Loucy (cell line): ENCODE results near the gene USF2.
"Not testable (repeated sequence)": the region's sequence is repeated elsewhere in the genome, so short reads cannot be mapped to it uniquely, and the experiment has no call there.

Experiments used
- H2AFZ ChIP-seq: fragments of 200-600 bp; sonication (generic); 2 replicates; pipeline ENCODE4 v1.6.0; 2016; ENCODE audit warnings: antibody characterized with exemption, mild to moderate bottlenecking, low read length, moderate library complexity
- H3F3A ChIP-seq: fragments of 200-600 bp; 2 replicates; pipeline ENCODE4 v1.6.0; 2016; ENCODE audit warnings: antibody characterized with exemption, low read depth, mild to moderate bottlenecking
- H3K27me3 ChIP-seq: fragments of 200-600 bp; sonication (generic); 2 replicates; pipeline ENCODE4 v1.6.1; 2014; ENCODE audit warnings: low read length, mild to moderate bottlenecking; ENCODE audit not compliant: insufficient read depth, poor library complexity, severe bottlenecking
- H3K36me3 ChIP-seq: fragments of 200-600 bp; sonication (generic); 2 replicates; pipeline ENCODE4 v1.6.1; 2016; ENCODE audit warnings: low read length; ENCODE audit not compliant: insufficient read depth
- H3K4me1 ChIP-seq: fragments of 200-600 bp; sonication (generic); 2 replicates; pipeline ENCODE4 v1.5.1; 2014; ENCODE audit warnings: low read length, mild to moderate bottlenecking; ENCODE audit not compliant: insufficient read depth, poor library complexity, severe bottlenecking
- H3K4me2 ChIP-seq: fragments of 200-600 bp; sonication (generic); 2 replicates; pipeline ENCODE4 v1.6.0; 2014; ENCODE audit warnings: antibody characterized with exemption, low read length, low read depth, mild to moderate bottlenecking; ENCODE audit not compliant: poor library complexity, severe bottlenecking
- H3K4me3 ChIP-seq: fragments of 200-600 bp; sonication (generic); 2 replicates; pipeline ENCODE4 v1.5.1; 2014; ENCODE audit warnings: low read length, mild to moderate bottlenecking, mixed read lengths; ENCODE audit not compliant: poor library complexity, severe bottlenecking
- H3K79me2 ChIP-seq: fragments of 200-600 bp; sonication (generic); 2 replicates; pipeline ENCODE4 v1.6.1; 2014; ENCODE audit warnings: low read length; ENCODE audit not compliant: insufficient read depth
- H3K9ac ChIP-seq: fragments of 200-600 bp; sonication (generic); 2 replicates; pipeline ENCODE4 v1.6.0; 2014; ENCODE audit warnings: mild to moderate bottlenecking, low read depth, low read length, moderate library complexity; ENCODE audit not compliant: poor library complexity, severe bottlenecking
- H3K9me2 ChIP-seq: fragments of 200-600 bp; sonication (generic); replicated peaks from 2 replicates; pipeline ENCODE4 v1.6.1; 2016; ENCODE audit warnings: low read depth, low read length, mixed read lengths
- H3K9me3 ChIP-seq: fragments of 200-600 bp; sonication (generic); 2 replicates; pipeline ENCODE4 v1.6.1; 2014; ENCODE audit warnings: mild to moderate bottlenecking, antibody characterized with exemption, low read length, low read depth; ENCODE audit not compliant: insufficient read depth
- H4K20me1 ChIP-seq: fragments of 200-600 bp; sonication (generic); 2 replicates; pipeline ENCODE4 v1.6.0; 2014; ENCODE audit warnings: antibody characterized with exemption, low read length, mild to moderate bottlenecking; ENCODE audit not compliant: insufficient read depth, poor library complexity, severe bottlenecking
- EZH2phosphoT487 ChIP-seq: fragments of 200-600 bp; IDR thresholded peaks from 2 replicates; pipeline ENCODE4 v1.6.1; 2018; ENCODE audit warnings: antibody characterized with exemption, mild to moderate bottlenecking, moderate library complexity, borderline replicate concordance
- TF ChIP-seq, protein P1 (sequence below): fragments of 200-600 bp; sonication (generic); conservative IDR thresholded peaks from 2 replicates; pipeline ENCODE4 v1.5.1; 2014; ENCODE audit warnings: mild to moderate bottlenecking, antibody characterized with exemption, low read length

The USF2 gene

DNA sequence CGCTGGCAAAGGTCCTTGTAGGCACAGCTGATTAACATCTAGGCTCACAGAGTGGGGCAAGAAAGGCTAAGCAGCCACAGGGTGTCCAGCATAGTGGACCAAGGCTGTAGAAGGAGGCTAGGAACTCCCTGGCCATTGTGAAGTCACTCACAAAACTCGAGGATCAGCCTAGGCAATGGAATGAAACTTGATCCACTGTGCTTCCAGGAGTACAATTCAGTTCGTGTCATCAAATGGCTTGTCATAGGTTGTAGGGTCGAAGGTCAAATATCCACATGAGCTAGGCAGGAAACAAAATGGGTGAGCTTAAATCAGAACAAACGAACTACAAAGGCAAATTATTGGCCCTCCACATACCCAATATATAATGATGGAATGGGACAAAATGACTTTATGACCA lies 35.9 kb upstream of the USF2 start:
- Histone ChIP-seq H3K9ac (no peak overlapping the region), H3K79me2 (no peaks in the 10 kb centered on the region), H3K27me3 (no peaks in the 10 kb centered on the region), H3F3A (no peaks in the 10 kb centered on the region), H3K36me3 (no peaks in the 10 kb centered on the region), H2AFZ (no peak overlapping the region), H3K4me3 (no peak overlapping the region), H3K9me3 (no peaks in the 10 kb centered on the region), H4K20me1 (no peaks in the 10 kb centered on the region), H3K9me2 (no peaks in the 10 kb centered on the region), H3K4me1 (no peaks in the 10 kb centered on the region), H3K4me2 (no peak overlapping the region)
- no peak for TF ChIP-seq EZH2phosphoT487
- TF ChIP-seq, protein P1, sequence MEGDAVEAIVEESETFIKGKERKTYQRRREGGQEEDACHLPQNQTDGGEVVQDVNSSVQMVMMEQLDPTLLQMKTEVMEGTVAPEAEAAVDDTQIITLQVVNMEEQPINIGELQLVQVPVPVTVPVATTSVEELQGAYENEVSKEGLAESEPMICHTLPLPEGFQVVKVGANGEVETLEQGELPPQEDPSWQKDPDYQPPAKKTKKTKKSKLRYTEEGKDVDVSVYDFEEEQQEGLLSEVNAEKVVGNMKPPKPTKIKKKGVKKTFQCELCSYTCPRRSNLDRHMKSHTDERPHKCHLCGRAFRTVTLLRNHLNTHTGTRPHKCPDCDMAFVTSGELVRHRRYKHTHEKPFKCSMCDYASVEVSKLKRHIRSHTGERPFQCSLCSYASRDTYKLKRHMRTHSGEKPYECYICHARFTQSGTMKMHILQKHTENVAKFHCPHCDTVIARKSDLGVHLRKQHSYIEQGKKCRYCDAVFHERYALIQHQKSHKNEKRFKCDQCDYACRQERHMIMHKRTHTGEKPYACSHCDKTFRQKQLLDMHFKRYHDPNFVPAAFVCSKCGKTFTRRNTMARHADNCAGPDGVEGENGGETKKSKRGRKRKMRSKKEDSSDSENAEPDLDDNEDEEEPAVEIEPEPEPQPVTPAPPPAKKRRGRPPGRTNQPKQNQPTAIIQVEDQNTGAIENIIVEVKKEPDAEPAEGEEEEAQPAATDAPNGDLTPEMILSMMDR = no peak

DNA sequence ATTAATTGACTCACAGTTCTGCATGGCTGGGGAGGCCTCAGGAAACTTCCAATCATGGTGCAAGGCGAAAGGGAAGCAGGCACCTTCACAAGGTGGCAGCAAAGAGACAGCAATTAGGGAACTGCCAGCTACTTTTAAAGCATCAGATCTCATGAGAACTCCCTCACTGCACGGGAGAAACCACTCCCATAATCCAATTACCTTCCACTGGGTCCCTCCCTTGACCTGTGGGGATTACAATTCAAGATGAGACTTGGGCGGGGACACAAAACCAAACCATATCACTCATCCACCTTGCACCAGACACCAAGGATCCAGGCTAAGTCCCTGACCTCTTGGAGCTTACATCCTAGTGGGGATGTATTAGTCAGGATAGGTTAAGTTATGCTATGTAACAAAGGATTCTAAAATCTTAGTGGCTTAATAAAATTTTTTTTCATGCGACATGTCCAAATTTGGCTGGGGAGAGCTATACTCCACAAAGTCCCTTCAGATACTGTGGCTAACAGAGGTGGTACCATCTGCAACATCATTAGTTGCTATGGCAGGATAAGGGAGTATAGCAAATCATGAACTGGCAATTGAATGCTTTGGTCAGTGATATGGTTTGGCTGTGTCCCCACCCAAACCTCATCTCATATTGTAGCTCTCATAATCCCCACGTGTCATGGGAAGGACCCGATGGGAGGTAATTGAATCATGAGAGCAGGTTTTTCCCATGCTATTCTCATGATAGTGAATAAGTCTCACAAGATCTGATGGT lies 31.9 kb upstream of the USF2 start:
- Histone ChIP-seq H2AFZ (no peak overlapping the region), H3K4me1 (no peaks in the 10 kb centered on the region), H3K9me2 (no peaks in the 10 kb centered on the region)

DNA sequence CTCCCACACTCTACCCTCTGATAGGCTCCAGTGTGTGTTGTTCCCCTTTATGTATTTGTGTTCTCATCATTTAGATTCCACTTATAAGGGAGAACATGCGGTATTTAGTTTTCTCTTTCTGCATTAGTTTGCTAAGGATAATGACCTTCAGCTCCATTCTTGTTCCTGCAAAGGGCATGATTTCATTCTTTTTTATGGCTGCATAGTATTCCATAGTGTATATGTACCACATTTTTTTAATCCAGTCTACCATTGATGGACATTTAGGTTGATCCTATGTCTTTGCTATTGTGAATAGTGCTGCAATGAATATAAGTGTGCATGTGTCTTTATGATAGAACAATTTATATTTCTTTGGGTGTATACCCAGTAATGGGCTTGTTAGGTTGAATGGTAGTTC lies 29.2 kb upstream of the USF2 start:
- H4K20me1 ChIP-seq, H3K36me3 ChIP-seq, H3K27me3 ChIP-seq, H2AFZ ChIP-seq, H3K4me1 ChIP-seq, H3K9me2 ChIP-seq, H3K4me2 ChIP-seq, H3K9ac ChIP-seq, H3F3A ChIP-seq, H3K79me2 ChIP-seq, H3K9me3 ChIP-seq, H3K4me3 ChIP-seq: not testable (repeated sequence)

More for the DNA sequence above, 31.9 kb upstream of the USF2 start:
- H4K20me1 ChIP-seq = no peaks in the 10 kb centered on the region
- H3K79me2 ChIP-seq = no peaks in the 10 kb centered on the region
- H3K9me3 ChIP-seq = no peaks in the 10 kb centered on the region; the same call in 1 of the 2 replicates
- no peaks in the 10 kb centered on the region for H3F3A ChIP-seq
- no peaks in the 10 kb centered on the region for H3K27me3 ChIP-seq
- TF ChIP-seq, protein P1 = peak; percentile 49
- TF ChIP-seq EZH2phosphoT487 = no peak
- H3K9ac ChIP-seq = no peak overlapping the region
- H3K4me2 ChIP-seq = no peak overlapping the region
- H3K36me3 ChIP-seq = no peaks in the 10 kb centered on the region
- no peak overlapping the region for H3K4me3 ChIP-seq

DNA sequence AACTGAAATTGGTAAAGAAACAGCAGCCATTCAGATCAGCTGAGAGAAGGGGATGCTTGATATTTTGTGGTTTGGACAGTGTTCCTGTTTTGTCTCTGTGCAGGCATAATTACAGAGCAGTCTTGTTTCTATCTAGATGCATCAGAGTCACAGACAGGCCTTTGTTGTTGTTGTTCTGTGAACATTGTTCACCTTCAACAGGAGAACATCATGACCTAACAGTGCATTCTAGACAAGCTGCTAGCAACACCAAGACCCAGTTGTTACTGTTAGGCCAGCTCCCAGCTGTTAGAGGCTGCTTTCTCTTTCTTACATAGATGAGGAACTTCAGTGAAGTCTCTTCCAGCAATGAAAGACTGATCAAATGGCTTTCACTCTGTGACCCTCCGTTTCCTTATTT lies 28.4 kb upstream of the USF2 start:
- Histone ChIP-seq H4K20me1 (no peaks in the 10 kb centered on the region), H3F3A (no peaks in the 10 kb centered on the region), H3K9ac (no peak overlapping the region), H3K4me3 (no peak overlapping the region), H3K36me3 (no peaks in the 10 kb centered on the region), H3K79me2 (no peaks in the 10 kb centered on the region), H3K4me1 (no peaks in the 10 kb centered on the region), H3K27me3 (peaks cover 4% of the 10 kb centered on the region), H3K9me3 (no peaks in the 10 kb centered on the region; the same call in 1 of the 2 replicates), H3K9me2 (no peaks in the 10 kb centered on the region), H3K4me2 (no peak overlapping the region), H2AFZ (no peak overlapping the region)
- no peak for TF ChIP-seq EZH2phosphoT487
- TF ChIP-seq, protein P1 = no peak
